Ascending aorta (tissue), 2 donors: ENCODE results near the gene MDH2. TPM values are rescaled to one million over a fixed set of nuclear protein-coding genes. Genes with fewer than 3 reads are reported as not detected.

Experiments used
- DNase-seq, 2 donors: peaks; one replicate each; pipeline ENCODE4 v3.0.0-alpha.2; 2019; ENCODE audit warnings: low spot score in 2 of 2
- H3K27ac ChIP-seq, 2 donors: fragments of 200-600 bp; sonication (generic); one replicate each; pipeline ENCODE4 v1.5.1; 2016 to 2017; ENCODE audit warnings: mild to moderate bottlenecking in 1 of 2
- H3K27me3 ChIP-seq: fragments of 200-600 bp; sonication (generic); one replicate; pipeline ENCODE4 v1.5.1; 2017
- H3K36me3 ChIP-seq, 2 donors: fragments of 200-600 bp; sonication (generic); one replicate each; pipeline ENCODE4 v1.5.1; 2016
- H3K4me1 ChIP-seq, 2 donors: fragments of 200-600 bp; sonication (generic); one replicate each; pipeline ENCODE4 v1.5.1; 2016 to 2017; ENCODE audit warnings: mild to moderate bottlenecking in 1 of 2
- H3K4me3 ChIP-seq, 2 donors: fragments of 200-600 bp; sonication (generic); one replicate each; pipeline ENCODE4 v1.5.1; 2016 to 2017; ENCODE audit warnings: mild to moderate bottlenecking in 1 of 2
- H3K9me3 ChIP-seq, 2 donors: fragments of 200-600 bp; sonication (generic); one replicate each; pipeline ENCODE4 v1.5.1; 2016
- CTCF ChIP-seq, 3 experiments: fragments of 200-600 bp in 2 of 3; fragments of 450-650 bp in 1 of 3; sonication (generic) in 2 of 3; IDR thresholded peaks; one replicate each; pipeline ENCODE4 v1.5.1; 2016 to 2019; ENCODE audit warnings: antibody characterized with exemption in 3 of 3, mild to moderate bottlenecking in 1 of 3, moderate library complexity in 1 of 3
- intact Hi-C: fragments of 100-400 bp; cut with DNase I; formaldehyde crosslinking; loops from one replicate; pipeline ENCODE4 v1.15.1; 2023
- total RNA-seq: library from RNA; depleted of rRNA; stranded (reverse); fragments of >200 nt; gene quantifications from one replicate; pipeline ENCODE4 v1.1.0, GENCODE V29; 2016

Gene MDH2
- total RNA-seq, 1 donor from 2014 or later: 63.5 TPM

- intact Hi-C loops: loop anchor here (10.0 kb wide), 1 partner anchor 275 kb away; no protein-coding TSS in a partner anchor
- H3K36me3 ChIP-seq: peaks cover 0 to 6% of the 10 kb centered on the region in 2 donors
- no peaks in the 10 kb centered on the region for H3K27me3 ChIP-seq
- H3K4me1 ChIP-seq: no peaks in the 10 kb centered on the region
- no peak overlapping the region for H3K4me3 ChIP-seq
- DNase-seq: no peak
- H3K9me3 ChIP-seq: no peaks in the 10 kb centered on the region
- no peak for TF ChIP-seq CTCF (IDR thresholded peaks at IDR 0.05)
- no peak overlapping the region for H3K27ac ChIP-seq
Observed at GRCh38 chr7:76040126-76040525, 7.8 kb upstream of the MDH2 start.

GRCh38 chr7:76044375-76044865 lies 3.5 kb upstream of the MDH2 start:
- TF ChIP-seq CTCF (IDR thresholded peaks at IDR 0.05): no peak
- H3K4me3 ChIP-seq: no peak overlapping the region
- H3K27ac ChIP-seq: no peak overlapping the region
- no peaks in the 10 kb centered on the region for H3K27me3 ChIP-seq
- H3K9me3 ChIP-seq: no peaks in the 10 kb centered on the region
- DNase-seq: no peak
- peaks cover 0 to 16% of the 10 kb centered on the region in 2 donors for H3K4me1 ChIP-seq
- intact Hi-C loops: loop anchor here (10.0 kb wide), 1 partner anchor 270 kb away; no protein-coding TSS in a partner anchor
- H3K36me3 ChIP-seq: peaks cover 0 to 6% of the 10 kb centered on the region in 2 donors

GRCh38 chr7:76047305-76047810 lies 548 bp upstream of the MDH2 start:
- Histone ChIP-seq H3K9me3 (no peaks in the 10 kb centered on the region), H3K36me3 (peaks cover 0 to 4% of the 10 kb centered on the region in 2 donors), H3K4me1 (peaks cover 0 to 19% of the 10 kb centered on the region in 2 donors), H3K27ac (peak overlapping the region; percentile 84 to 96), H3K27me3 (no peaks in the 10 kb centered on the region), H3K4me3 (peak overlapping the region; percentile 93 to 99)
- no peak for DNase-seq
- no peak for TF ChIP-seq CTCF (IDR thresholded peaks at IDR 0.05)
- intact Hi-C loops: loop anchor here (2.0 to 10.0 kb wide), 3 partner anchors 53 to 267 kb away; partner anchors contain the start of gene TMEM120A

- TF ChIP-seq CTCF (IDR thresholded peaks at IDR 0.05): no peak
- H3K4me1 ChIP-seq: peaks cover 0 to 19% of the 10 kb centered on the region in 2 donors
- H3K4me3 ChIP-seq: peak overlapping the region; percentile 93 to 99
- intact Hi-C loops: loop anchor here (10.0 kb wide), 1 partner anchor 266 kb away; no protein-coding TSS in a partner anchor
- H3K27me3 ChIP-seq: no peaks in the 10 kb centered on the region
- peaks cover 0 to 9% of the 10 kb centered on the region in 2 donors for H3K36me3 ChIP-seq
- peak overlapping the region; percentile 84 to 96 for H3K27ac ChIP-seq
- no peaks in the 10 kb centered on the region for H3K9me3 ChIP-seq
- DNase-seq: no peak
Observed at GRCh38 chr7:76048668-76048988, 722 bp downstream of the MDH2 start.

- Histone ChIP-seq H3K36me3 (peaks cover 0 to 14% of the 10 kb centered on the region in 2 donors), H3K9me3 (no peaks in the 10 kb centered on the region), H3K4me1 (peaks cover 0 to 19% of the 10 kb centered on the region in 2 donors), H3K4me3 (peak overlapping the region; percentile 93 to 99), H3K27ac (peak overlapping the region in 1 of 2 donors; percentile 96), H3K27me3 (no peaks in the 10 kb centered on the region)
- no peak for TF ChIP-seq CTCF (IDR thresholded peaks at IDR 0.05)
- intact Hi-C loops: loop anchor here (10.0 kb wide), 1 partner anchor 266 kb away; no protein-coding TSS in a partner anchor
- DNase-seq: no peak
Observed at GRCh38 chr7:76049295-76049694, 1.4 kb downstream of the MDH2 start.
